GM18499 (cell line): ENCODE measurements around the gene SEBOX.
A peak's percentile ranks its signal among the peaks of the same experiment; 100 is the strongest.

Source experiments
- ATAC-seq: cut with Tn5 transposase; IDR thresholded peaks from one replicate; pipeline ENCODE4 v1.9.1; 2021; ENCODE audit warnings: moderate number of reproducible peaks; ENCODE audit not compliant: insufficient read depth, unreplicated experiment

Gene SEBOX

GRCh38 chr17:28324267-28324745 is 40.7 kb downstream of the SEBOX start:
- ATAC-seq: no peak

- no peak for ATAC-seq
Measured at GRCh38 chr17:28320215-28321061, 44.6 kb downstream of the SEBOX start.

GRCh38 chr17:28319598-28319935 is 45.4 kb downstream of the SEBOX start:
- no peak for ATAC-seq

GRCh38 chr17:28318759-28319597 is 46.0 kb downstream of the SEBOX start, which contains the start of gene TMEM97:
TSS of gene TMEM97 (plus strand) at chr17:28319200. CDS start at chr17:28319240, 40 bp downstream.
- ATAC-seq: peak; percentile 90

GRCh38 chr17:28317966-28318758 is 46.8 kb downstream of the SEBOX start:
- no peak for ATAC-seq

GRCh38 chr17:28317099-28317965 is 47.7 kb downstream of the SEBOX start:
- ATAC-seq: no peak

- ATAC-seq: no peak
Measured at GRCh38 chr17:28315846-28316705, 48.9 kb downstream of the SEBOX start.

GRCh38 chr17:28313841-28314240 is 51.2 kb downstream of the SEBOX start:
- ATAC-seq: no peak
